Stimulated activated naive CD8-positive, alpha-beta T cell treated with anti-CD3 and anti-CD28 coated beads, Interleukin-15, amount 100 ng/mL, for 72 hours (primary cell): Measurements from ENCODE around the gene EIF1AD.
A peak's percentile ranks its signal among the peaks of the same experiment; 100 is the strongest.
"Not testable (repeated sequence)": the region's sequence is repeated elsewhere in the genome, so short reads cannot be mapped to it uniquely, and the experiment has no call there.

Experiments
- ATAC-seq: fragments of 150-1000 bp; cut with Tn5 transposase; 2 replicates; pipeline ENCODE4 v1.10.0; 2021; ENCODE audit warnings: mild to moderate bottlenecking, moderate library complexity
- DNase-seq, 2 donors: peaks; one replicate each; pipeline ENCODE4 v3.0.0; 2021 to 2022
- H3K27ac Mint-ChIP-seq, 2 donors: one replicate each; pipeline ENCODE4 v1.8.0; 2022; ENCODE audit warnings: mild to moderate bottlenecking in 2 of 2, mixed read lengths in 2 of 2, moderate library complexity in 2 of 2
- H3K27me3 Mint-ChIP-seq: one replicate; pipeline ENCODE4 v1.8.0; 2022; ENCODE audit warnings: mixed read lengths
- H3K4me1 Mint-ChIP-seq: one replicate; pipeline ENCODE4 v1.8.0; 2022; ENCODE audit warnings: mild to moderate bottlenecking, mixed read lengths
- H3K4me3 Mint-ChIP-seq, 2 donors: one replicate each; pipeline ENCODE4 v1.8.0; 2022; ENCODE audit warnings: mild to moderate bottlenecking in 2 of 2, mixed read lengths in 2 of 2, moderate library complexity in 1 of 2
- H3K9me3 Mint-ChIP-seq, 2 donors: one replicate each; pipeline ENCODE4 v1.8.0; 2022; ENCODE audit warnings: mixed read lengths in 2 of 2

Gene EIF1AD

GRCh38 chr11:65950711-65951110 is 51.2 kb downstream of the EIF1AD start:
- not testable (repeated sequence) for H3K27ac Mint-ChIP-seq, H3K4me1 Mint-ChIP-seq, H3K9me3 Mint-ChIP-seq, DNase-seq, H3K4me3 Mint-ChIP-seq, ATAC-seq, H3K27me3 Mint-ChIP-seq

GRCh38 chr11:65947603-65948125 is 54.3 kb downstream of the EIF1AD start:
- ATAC-seq (no peak), DNase-seq (no peak)
- Mint-ChIP-seq H3K4me1 (no peaks in the 10 kb centered on the region), H3K4me3 (no peak overlapping the region), H3K27ac (no peak overlapping the region), H3K27me3 (no peaks in the 10 kb centered on the region), H3K9me3 (no peaks in the 10 kb centered on the region)

DNA sequence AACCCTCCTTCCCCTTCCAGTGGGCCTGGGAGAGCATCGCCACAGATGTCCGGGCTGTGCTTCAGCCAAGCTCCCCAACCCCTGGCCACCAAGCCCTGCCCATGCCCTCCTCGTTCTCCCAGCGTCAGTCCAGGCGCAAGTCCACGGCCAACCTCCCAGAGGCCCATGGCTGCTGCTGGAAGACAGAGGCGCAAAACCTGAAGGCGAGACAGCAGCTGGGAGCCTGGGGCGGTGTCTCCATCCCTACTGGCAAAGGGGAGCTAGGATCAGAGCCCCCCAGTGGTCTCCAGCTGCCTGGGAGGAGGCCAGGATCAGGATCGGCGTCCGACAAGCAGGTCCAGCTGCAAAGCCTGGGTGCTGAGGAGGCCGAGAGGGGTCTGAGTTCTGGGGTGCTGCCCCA is 54.8 kb downstream of the EIF1AD start:
- H3K9me3 Mint-ChIP-seq = no peaks in the 10 kb centered on the region
- H3K27me3 Mint-ChIP-seq = no peaks in the 10 kb centered on the region
- H3K27ac Mint-ChIP-seq = peak overlapping the region in 1 of 2 donors; percentile 56
- DNase-seq = no peak
- no peak for ATAC-seq
- no peak overlapping the region for H3K4me3 Mint-ChIP-seq
- H3K4me1 Mint-ChIP-seq = no peaks in the 10 kb centered on the region

GRCh38 chr11:65946655-65947054 is 55.3 kb downstream of the EIF1AD start:
- H3K4me1 Mint-ChIP-seq = no peaks in the 10 kb centered on the region
- DNase-seq (no peak), ATAC-seq (no peak)
- H3K27ac Mint-ChIP-seq = no peak overlapping the region
- no peaks in the 10 kb centered on the region for H3K27me3 Mint-ChIP-seq
- H3K9me3 Mint-ChIP-seq = no peaks in the 10 kb centered on the region
- no peak overlapping the region for H3K4me3 Mint-ChIP-seq
